ENCODE results near the gene ASAP3.
"Not testable (repeated sequence)": the region's sequence is repeated elsewhere in the genome, so short reads cannot be mapped to it uniquely, and the experiment has no call there.

ASAP3 gene

DNA sequence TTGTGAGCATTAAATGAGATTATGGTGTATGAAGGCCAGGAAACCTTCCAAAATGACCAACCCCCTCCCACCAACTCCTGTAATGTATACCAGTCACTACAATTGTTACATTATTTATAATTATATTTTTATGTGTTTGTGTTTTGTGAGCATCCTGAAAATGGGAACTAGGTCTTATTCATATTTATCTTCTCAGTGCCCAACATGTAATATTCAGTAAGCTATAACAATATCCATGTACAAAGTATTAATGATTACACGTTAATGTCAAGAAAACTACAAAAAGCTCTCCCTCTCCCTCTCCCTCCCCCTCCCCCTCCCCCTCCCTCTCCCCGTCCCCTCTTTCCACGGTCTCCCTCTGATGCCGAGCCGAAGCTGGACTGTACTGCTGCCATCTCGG is 19.0 kb upstream of the ASAP3 start:
- TF ChIP-seq, protein P1, sequence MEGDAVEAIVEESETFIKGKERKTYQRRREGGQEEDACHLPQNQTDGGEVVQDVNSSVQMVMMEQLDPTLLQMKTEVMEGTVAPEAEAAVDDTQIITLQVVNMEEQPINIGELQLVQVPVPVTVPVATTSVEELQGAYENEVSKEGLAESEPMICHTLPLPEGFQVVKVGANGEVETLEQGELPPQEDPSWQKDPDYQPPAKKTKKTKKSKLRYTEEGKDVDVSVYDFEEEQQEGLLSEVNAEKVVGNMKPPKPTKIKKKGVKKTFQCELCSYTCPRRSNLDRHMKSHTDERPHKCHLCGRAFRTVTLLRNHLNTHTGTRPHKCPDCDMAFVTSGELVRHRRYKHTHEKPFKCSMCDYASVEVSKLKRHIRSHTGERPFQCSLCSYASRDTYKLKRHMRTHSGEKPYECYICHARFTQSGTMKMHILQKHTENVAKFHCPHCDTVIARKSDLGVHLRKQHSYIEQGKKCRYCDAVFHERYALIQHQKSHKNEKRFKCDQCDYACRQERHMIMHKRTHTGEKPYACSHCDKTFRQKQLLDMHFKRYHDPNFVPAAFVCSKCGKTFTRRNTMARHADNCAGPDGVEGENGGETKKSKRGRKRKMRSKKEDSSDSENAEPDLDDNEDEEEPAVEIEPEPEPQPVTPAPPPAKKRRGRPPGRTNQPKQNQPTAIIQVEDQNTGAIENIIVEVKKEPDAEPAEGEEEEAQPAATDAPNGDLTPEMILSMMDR (IDR thresholded peaks at IDR 0.05; ENCODE audit: unreplicated experiment in 3 of 3), result no peak
- Mint-ChIP-seq H3K27ac (no peak overlapping the region), H3K4me1 (no peaks in the 10 kb centered on the region), H3K27me3 (ENCODE audit: low read depth) (no peaks in the 10 kb centered on the region), H3K4me3 (no peak overlapping the region), H3K36me3 (ENCODE audit: low read depth) (no peaks in the 10 kb centered on the region), H3K9me3 (no peaks in the 10 kb centered on the region)

DNA sequence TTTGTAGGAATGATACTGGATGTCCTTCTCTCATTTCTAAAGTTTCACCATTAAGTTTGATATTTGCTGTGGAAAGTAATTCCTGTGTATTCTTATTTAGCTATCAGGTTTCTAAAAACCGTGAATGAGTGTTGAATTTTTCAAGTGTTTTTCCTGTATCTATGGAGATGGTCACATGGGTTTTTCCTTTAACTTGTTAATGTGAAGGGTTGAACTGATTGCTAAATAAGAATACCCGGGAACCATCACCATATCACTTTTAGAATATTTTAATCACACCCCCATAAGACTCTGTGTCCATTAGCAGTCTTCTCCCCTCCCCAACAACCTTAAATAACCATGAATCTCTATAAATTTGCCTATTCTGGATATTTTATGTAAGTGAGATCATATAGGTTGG is 16.5 kb upstream of the ASAP3 start:
- Mint-ChIP-seq H3K9me3 (no peaks in the 10 kb centered on the region), H3K4me1 (no peaks in the 10 kb centered on the region), H3K27ac (no peak overlapping the region), H3K27me3 (ENCODE audit: low read depth) (no peaks in the 10 kb centered on the region), H3K4me3 (no peak overlapping the region), H3K36me3 (ENCODE audit: low read depth) (no peaks in the 10 kb centered on the region)
- TF ChIP-seq, protein P1 (IDR thresholded peaks at IDR 0.05; ENCODE audit: unreplicated experiment in 3 of 3), result no peak

DNA sequence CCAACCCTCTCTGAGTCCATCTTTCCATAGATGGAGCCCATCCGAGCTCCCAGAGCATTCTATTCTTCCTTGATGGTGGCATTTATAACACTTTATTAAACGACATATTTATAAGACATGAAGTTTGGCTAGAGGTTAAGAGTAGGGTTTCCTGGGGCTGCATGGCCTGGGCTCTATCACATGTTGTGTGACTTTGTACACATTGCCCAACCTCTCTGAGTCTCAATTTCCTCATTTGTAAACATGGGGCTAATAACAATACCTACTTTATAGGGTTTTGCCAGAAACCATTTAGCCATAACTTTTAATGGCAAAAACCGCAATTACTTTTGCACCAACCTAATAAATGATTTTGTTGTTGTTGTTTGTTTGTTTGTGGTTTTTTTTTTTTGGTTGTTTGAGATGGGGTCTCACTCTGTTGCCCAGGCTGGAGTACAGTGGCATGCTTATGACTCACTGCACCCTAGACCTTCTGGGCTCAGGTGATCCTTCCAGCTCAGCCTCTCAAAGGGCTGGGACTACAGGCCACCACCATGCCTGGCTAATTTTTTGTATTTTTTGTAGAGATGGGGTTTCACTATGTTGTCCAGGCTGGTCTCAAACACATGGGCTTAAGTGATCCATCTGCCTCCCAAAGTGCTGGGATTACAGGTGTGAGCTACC is 13.9 kb upstream of the ASAP3 start:
- Mint-ChIP-seq H3K27me3 (ENCODE audit: low read depth) (peaks cover 5% of the 10 kb centered on the region), H3K9me3 (no peaks in the 10 kb centered on the region), H3K27ac (no peak overlapping the region), H3K36me3 (ENCODE audit: low read depth) (no peaks in the 10 kb centered on the region), H3K4me1 (no peaks in the 10 kb centered on the region), H3K4me3 (no peak overlapping the region)
- TF ChIP-seq, protein P1 (IDR thresholded peaks at IDR 0.05; ENCODE audit: unreplicated experiment in 3 of 3), result no peak

DNA sequence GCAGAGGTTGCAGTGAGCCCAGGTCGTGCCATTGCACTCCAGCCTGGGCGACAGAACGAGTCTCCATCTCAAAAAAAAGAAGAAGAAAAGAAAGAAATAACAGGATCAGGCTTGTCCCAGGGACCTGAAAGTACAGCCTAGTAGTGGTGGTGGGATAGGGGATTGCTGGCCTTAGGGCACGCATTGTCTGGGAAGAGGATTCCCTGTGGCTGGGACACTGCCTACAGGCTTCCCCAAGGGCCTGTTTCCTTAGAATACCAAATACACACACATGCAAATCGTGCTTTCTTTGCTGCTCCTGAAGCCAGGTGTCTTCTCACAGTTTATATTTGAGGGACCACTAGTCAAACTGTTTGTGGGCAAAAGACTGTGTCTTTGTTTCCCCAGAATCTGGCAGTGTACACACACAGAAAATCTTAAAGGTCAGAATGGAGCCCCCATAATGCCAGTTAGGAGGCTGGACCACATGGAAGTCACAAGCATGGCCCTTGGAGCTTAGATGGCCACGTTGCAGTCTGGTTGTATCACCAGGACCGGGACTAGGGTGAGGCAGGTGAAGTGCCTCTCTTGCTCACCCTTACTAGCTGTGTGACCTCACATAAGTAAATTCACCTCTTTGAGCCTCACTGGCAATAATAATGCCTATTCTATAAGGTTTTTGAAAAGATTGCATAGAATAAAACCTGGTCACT is 12.7 kb upstream of the ASAP3 start:
- Mint-ChIP-seq H3K27ac (no peak overlapping the region), H3K9me3 (no peaks in the 10 kb centered on the region)
- TF ChIP-seq, protein P1 (IDR thresholded peaks at IDR 0.05; ENCODE audit: unreplicated experiment in 3 of 3), result no peak

DNA sequence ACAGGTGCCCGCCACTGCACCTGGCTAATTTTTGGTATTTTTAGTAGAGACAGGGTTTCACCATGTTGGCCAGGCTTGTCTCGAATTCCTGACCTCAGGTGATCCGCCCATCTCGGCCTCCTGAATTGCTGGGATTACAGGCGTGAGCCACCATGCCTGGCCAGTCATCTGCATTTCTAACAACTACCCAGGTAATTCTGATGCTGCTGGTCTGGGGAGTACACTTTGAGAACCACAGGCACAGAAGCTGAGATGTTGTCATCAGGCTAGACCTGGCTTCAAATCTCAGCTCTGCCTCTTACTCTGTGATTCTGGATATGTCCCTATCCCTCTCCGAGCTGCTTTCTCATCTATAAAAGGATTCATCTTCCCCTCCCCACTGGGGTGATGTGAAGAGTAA is 10.9 kb upstream of the ASAP3 start:
- H3K4me1 Mint-ChIP-seq; H3K27ac Mint-ChIP-seq; H3K4me3 Mint-ChIP-seq; H3K9me3 Mint-ChIP-seq; H3K36me3 Mint-ChIP-seq (ENCODE audit: low read depth): not testable (repeated sequence)
- H3K27me3 Mint-ChIP-seq (ENCODE audit: low read depth), result peaks cover 11% of the 10 kb centered on the region

More for the DNA sequence above, 12.7 kb upstream of the ASAP3 start:
- H3K4me1 Mint-ChIP-seq, result no peaks in the 10 kb centered on the region
- H3K4me3 Mint-ChIP-seq, result no peak overlapping the region
- H3K27me3 Mint-ChIP-seq (ENCODE audit: low read depth), result peaks cover 5% of the 10 kb centered on the region
- no peaks in the 10 kb centered on the region for H3K36me3 Mint-ChIP-seq (ENCODE audit: low read depth)

DNA sequence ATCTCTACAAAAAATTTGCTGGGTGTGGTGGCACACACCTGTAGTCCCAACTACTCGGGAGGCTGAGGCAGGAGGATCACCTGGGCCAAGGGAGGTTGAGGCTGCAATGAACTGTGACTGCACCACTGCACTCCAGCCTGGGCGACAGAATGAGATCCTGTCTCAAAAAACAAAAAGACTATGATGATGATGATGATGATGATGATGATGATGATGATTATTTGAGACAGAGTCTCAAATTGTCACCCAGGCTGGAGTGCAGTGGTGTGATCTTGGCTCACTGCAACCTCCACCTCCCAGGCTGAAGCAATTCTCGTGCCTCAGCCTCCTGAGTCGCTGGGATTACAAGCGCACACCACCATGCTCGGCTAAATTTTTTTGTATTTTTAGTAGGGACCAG is 8.8 kb upstream of the ASAP3 start:
- H3K36me3 Mint-ChIP-seq (ENCODE audit: low read depth); H3K4me3 Mint-ChIP-seq; H3K9me3 Mint-ChIP-seq; H3K27ac Mint-ChIP-seq; H3K4me1 Mint-ChIP-seq: not testable (repeated sequence)
- peaks cover 19% of the 10 kb centered on the region for H3K27me3 Mint-ChIP-seq (ENCODE audit: low read depth)

DNA sequence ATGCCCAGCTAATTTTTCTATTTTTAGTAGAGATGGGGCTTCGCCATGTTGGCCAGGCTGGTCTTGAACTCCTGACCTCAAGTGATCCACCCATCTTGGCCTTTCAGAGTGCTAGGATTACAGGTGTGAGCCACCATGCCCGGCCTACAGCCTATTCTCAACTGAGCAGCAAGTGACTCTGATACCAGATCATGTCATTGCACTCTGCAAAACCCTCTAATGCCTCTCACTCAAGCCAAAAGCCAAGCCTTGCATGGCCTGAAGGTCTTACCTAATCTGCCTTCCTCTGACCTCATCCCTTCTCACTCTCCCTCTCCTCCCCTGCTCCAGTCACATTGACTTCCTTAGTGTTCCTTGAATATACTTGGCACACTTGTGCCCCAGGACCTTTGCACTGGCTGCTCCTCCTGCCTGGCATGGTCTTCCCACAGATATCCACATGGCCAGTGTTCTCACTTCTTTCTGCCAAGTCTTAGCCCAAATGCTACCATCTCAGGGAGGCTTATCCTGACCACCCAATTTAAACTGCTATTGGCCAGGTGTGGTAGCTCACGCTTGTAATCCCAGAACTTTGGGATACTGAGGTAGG is 8.2 kb upstream of the ASAP3 start:
- H3K36me3 Mint-ChIP-seq (ENCODE audit: low read depth), result no peaks in the 10 kb centered on the region
- TF ChIP-seq, protein P1 (IDR thresholded peaks at IDR 0.05; ENCODE audit: unreplicated experiment in 3 of 3), result no peak
- H3K9me3 Mint-ChIP-seq, result no peaks in the 10 kb centered on the region
- no peak overlapping the region for H3K4me3 Mint-ChIP-seq
- peaks cover 19% of the 10 kb centered on the region for H3K27me3 Mint-ChIP-seq (ENCODE audit: low read depth)
- no peak overlapping the region for H3K27ac Mint-ChIP-seq
- H3K4me1 Mint-ChIP-seq, result no peaks in the 10 kb centered on the region

Data from nephron (organoid).